Colonic mucosa (tissue), 4 donors: ENCODE measurements around the gene POLR3H. TPM values are rescaled to one million over a fixed set of nuclear protein-coding genes. Genes with fewer than 3 reads are reported as not detected.

Experiments used
- DNase-seq: peaks from one replicate; pipeline ENCODE4 v3.0.0-alpha.2; 2020
- H3K27ac ChIP-seq: fragments of 200-600 bp; one replicate; pipeline ENCODE4 v1.8.0; 2021
- H3K27me3 ChIP-seq: fragments of 200-600 bp; one replicate; pipeline ENCODE4 v1.8.0; 2021
- H3K36me3 ChIP-seq: fragments of 200-600 bp; one replicate; pipeline ENCODE4 v1.8.0; 2021
- H3K4me1 ChIP-seq: fragments of 200-600 bp; one replicate; pipeline ENCODE4 v1.8.0; 2021; ENCODE audit warnings: mild to moderate bottlenecking
- H3K4me3 ChIP-seq: fragments of 200-600 bp; one replicate; pipeline ENCODE4 v1.8.0; 2021
- H3K9ac ChIP-seq, 2 donors: one replicate each; pipeline ENCODE4 v1.7.0; 2013; ENCODE audit warnings: control low read depth in 2 of 2, low read depth in 2 of 2, low read length in 2 of 2
- H3K9me3 ChIP-seq: fragments of 200-600 bp; one replicate; pipeline ENCODE4 v1.8.0; 2021
- CTCF ChIP-seq: fragments of 200-600 bp; IDR thresholded peaks from one replicate; pipeline ENCODE4 v1.8.0; 2022; ENCODE audit warnings: antibody characterized with exemption, mild to moderate bottlenecking
- intact Hi-C: fragments of 100-400 bp; cut with DNase I; formaldehyde crosslinking; loops from one replicate; pipeline ENCODE4 v1.14.1; 2022
- total RNA-seq, 2 donors: library from RNA; stranded (reverse); fragmentation: NEBNext Ultra II Directional in 1 of 2; extraction: Animal tissue kit (Norgen Biotek cat#: 25700) in 1 of 2; gene quantifications; one replicate each; pipeline ENCODE4 v1.2.1, GENCODE V29; 2021
- donor health status: healthy.
- donor health status: DM: no; HTN: no; CAD: no.
- donor health status: DM: no; HTN: no; CAD: no.

The POLR3H gene
- total RNA-seq, 2 donors from 2014 or later: 9.2 to 20.0 TPM

DNA sequence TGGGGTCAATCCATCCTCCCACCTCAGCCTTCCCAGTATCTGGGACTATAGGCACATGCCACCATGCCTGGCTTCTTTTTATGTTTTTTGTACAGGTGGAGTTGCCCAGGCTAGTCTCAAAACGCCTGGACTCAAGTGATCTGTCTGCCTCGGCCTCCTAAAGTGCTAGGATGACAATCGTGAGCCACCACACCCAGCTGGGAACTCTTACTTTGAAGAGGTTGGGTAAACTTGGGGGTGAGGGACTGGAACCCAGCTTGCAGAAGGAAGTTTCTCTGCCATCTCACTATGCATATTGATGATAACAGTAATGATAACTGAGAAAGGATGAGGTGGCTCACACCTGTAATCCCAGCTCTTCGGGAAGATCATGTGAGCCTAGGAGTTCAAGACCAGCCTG lies 39.5 kb downstream of the POLR3H start:
- TF ChIP-seq CTCF: no peak
- Histone ChIP-seq H3K9ac (no peak overlapping the region), H3K27me3 (no peaks in the 10 kb centered on the region), H3K36me3 (peaks cover 16% of the 10 kb centered on the region), H3K9me3 (no peaks in the 10 kb centered on the region), H3K27ac (no peak overlapping the region), H3K4me1 (no peaks in the 10 kb centered on the region), H3K4me3 (no peak overlapping the region)
- no peak for DNase-seq
- intact Hi-C loops: no loop called here

GRCh38 chr22:41504397-41504796 lies 39.9 kb downstream of the POLR3H start:
- Histone ChIP-seq H3K27me3 (no peaks in the 10 kb centered on the region), H3K9ac (no peak overlapping the region), H3K4me3 (no peak overlapping the region), H3K27ac (no peak overlapping the region), H3K9me3 (no peaks in the 10 kb centered on the region), H3K36me3 (peaks cover 16% of the 10 kb centered on the region), H3K4me1 (no peaks in the 10 kb centered on the region)
- intact Hi-C loops: no loop called here
- TF ChIP-seq CTCF: no peak
- no peak for DNase-seq

GRCh38 chr22:41501209-41501608 lies 43.1 kb downstream of the POLR3H start:
- no peak for TF ChIP-seq CTCF
- intact Hi-C loops: no loop called here
- no peak for DNase-seq
- H3K27me3 ChIP-seq: no peaks in the 10 kb centered on the region
- no peaks in the 10 kb centered on the region for H3K9me3 ChIP-seq
- no peak overlapping the region for H3K27ac ChIP-seq
- no peaks in the 10 kb centered on the region for H3K4me1 ChIP-seq
- no peak overlapping the region for H3K4me3 ChIP-seq
- no peak overlapping the region for H3K9ac ChIP-seq
- H3K36me3 ChIP-seq: no peaks in the 10 kb centered on the region

DNA sequence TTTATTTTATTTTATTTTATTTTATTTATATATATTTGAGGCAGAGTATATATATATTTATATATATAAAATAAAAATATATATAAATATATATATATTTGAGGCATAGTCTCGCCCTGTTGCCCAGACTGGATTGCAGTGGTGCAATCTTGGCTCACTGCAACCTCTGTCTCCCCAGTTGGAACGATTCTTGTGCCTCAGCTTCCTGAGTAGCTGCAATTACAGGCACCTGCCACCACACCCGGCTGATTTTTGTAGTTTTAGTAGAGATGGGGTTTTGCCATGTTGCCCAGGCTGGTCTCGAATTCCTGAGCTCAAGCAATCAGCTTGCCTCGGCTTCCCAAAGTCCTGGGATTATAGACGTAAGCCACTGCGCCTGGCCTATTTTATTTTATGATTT lies 44.0 kb downstream of the POLR3H start:
- Histone ChIP-seq H3K9ac (no peak overlapping the region), H3K27me3 (no peaks in the 10 kb centered on the region), H3K27ac (no peak overlapping the region), H3K36me3 (no peaks in the 10 kb centered on the region), H3K9me3 (no peaks in the 10 kb centered on the region), H3K4me3 (no peak overlapping the region), H3K4me1 (no peaks in the 10 kb centered on the region)
- DNase-seq: no peak
- intact Hi-C loops: no loop called here
- TF ChIP-seq CTCF: no peak

GRCh38 chr22:41499624-41500280 lies 44.5 kb downstream of the POLR3H start:
- Histone ChIP-seq H3K36me3 (no peaks in the 10 kb centered on the region), H3K4me3 (no peak overlapping the region), H3K4me1 (no peaks in the 10 kb centered on the region), H3K9ac (peak overlapping the region in 1 of 2 donors; percentile 12), H3K27me3 (no peaks in the 10 kb centered on the region), H3K9me3 (no peaks in the 10 kb centered on the region), H3K27ac (no peak overlapping the region)
- intact Hi-C loops: no loop called here
- TF ChIP-seq CTCF: no peak
- no peak for DNase-seq
